HFFc6 (cell line): ENCODE measurements around the gene BCAS1. TPM values are rescaled to one million over a fixed set of nuclear protein-coding genes. Genes with fewer than 3 reads are reported as not detected.
A peak's percentile ranks its signal among the peaks of the same experiment; 100 is the strongest.

ENCODE experiments used
- DNase-seq: peaks from one replicate; pipeline ENCODE4 v3.0.0-alpha.2; 2018
- H3K27ac Mint-ChIP-seq: 2 replicates; pipeline ENCODE4 v1.8.0; 2020; ENCODE audit warnings: mild to moderate bottlenecking, mixed read lengths
- H3K27me3 Mint-ChIP-seq: 2 replicates; pipeline ENCODE4 v1.8.0; 2021; ENCODE audit warnings: mild to moderate bottlenecking, moderate library complexity, mixed read lengths; ENCODE audit not compliant: insufficient read depth
- H3K36me3 Mint-ChIP-seq: 2 replicates; pipeline ENCODE4 v1.8.0; 2021; ENCODE audit warnings: low read depth, mixed read lengths
- H3K4me1 Mint-ChIP-seq: 2 replicates; pipeline ENCODE4 v1.8.0; 2020; ENCODE audit warnings: low read depth, mixed read lengths
- H3K4me3 Mint-ChIP-seq: 2 replicates; pipeline ENCODE4 v1.8.0; 2020; ENCODE audit warnings: mild to moderate bottlenecking, moderate library complexity, mixed read lengths
- H3K9me3 Mint-ChIP-seq: 2 replicates; pipeline ENCODE4 v1.8.0; 2020; ENCODE audit warnings: mild to moderate bottlenecking, mixed read lengths
- CTCF ChIP-seq: fragments of 200-600 bp; sonication (generic); IDR thresholded peaks from 2 replicates; pipeline ENCODE4 v1.5.0; 2021; ENCODE audit warnings: antibody characterized with exemption, mild to moderate bottlenecking
- total RNA-seq, 6 experiments: library from RNA; stranded (reverse); fragmentation: NEBNext Ultra II Directional; extraction: Animal tissue kit (Norgen Biotek cat#: 25700); gene quantifications; 2 replicates in 1 of 6; 3 replicates in 5 of 6; pipeline ENCODE4 v1.2.3, GENCODE V29; 2021

The BCAS1 gene
- total RNA-seq, 6 experiments from 2014 or later = 0.07 TPM; not detected in 5

GRCh38 chr20:53949319-53949839 lies 121.0 kb downstream of the BCAS1 start:
- no peak for TF ChIP-seq CTCF
- Mint-ChIP-seq H3K4me3 (peak overlapping the region; percentile 58), H3K27ac (peak overlapping the region; percentile 87), H3K4me1 (peaks cover 26% of the 10 kb centered on the region), H3K9me3 (peaks cover 8% of the 10 kb centered on the region; the same call in 1 of the 2 replicates), H3K36me3 (peaks cover 9% of the 10 kb centered on the region; the same call in 1 of the 2 replicates), H3K27me3 (no peaks in the 10 kb centered on the region; the same call in 1 of the 2 replicates)
- DNase-seq = peak; percentile 91

- peaks cover 8% of the 10 kb centered on the region; the same call in 1 of the 2 replicates for H3K36me3 Mint-ChIP-seq
- no peaks in the 10 kb centered on the region; the same call in 1 of the 2 replicates for H3K27me3 Mint-ChIP-seq
- peaks cover 8% of the 10 kb centered on the region; the same call in 1 of the 2 replicates for H3K9me3 Mint-ChIP-seq
- H3K4me3 Mint-ChIP-seq = peak overlapping the region; percentile 58
- H3K27ac Mint-ChIP-seq = peak overlapping the region; percentile 87
- H3K4me1 Mint-ChIP-seq = peaks cover 33% of the 10 kb centered on the region
- no peak for DNase-seq
- no peak for TF ChIP-seq CTCF
Measured at GRCh38 chr20:53948383-53949318, 121.7 kb downstream of the BCAS1 start.

GRCh38 chr20:53947501-53948195 lies 122.7 kb downstream of the BCAS1 start:
- Mint-ChIP-seq H3K4me1 (peaks cover 42% of the 10 kb centered on the region), H3K9me3 (no peaks in the 10 kb centered on the region), H3K4me3 (no peak overlapping the region), H3K27ac (no peak overlapping the region), H3K27me3 (no peaks in the 10 kb centered on the region; the same call in 1 of the 2 replicates), H3K36me3 (peaks cover 5% of the 10 kb centered on the region; the same call in 1 of the 2 replicates)
- no peak for TF ChIP-seq CTCF
- DNase-seq = no peak

GRCh38 chr20:53946106-53946505 lies 124.3 kb downstream of the BCAS1 start:
- peaks cover 54% of the 10 kb centered on the region for H3K4me1 Mint-ChIP-seq
- no peak overlapping the region for H3K4me3 Mint-ChIP-seq

More at GRCh38 chr20:53946106-53946505, 124.3 kb downstream of the BCAS1 start:
- H3K27ac Mint-ChIP-seq = no peak overlapping the region
- no peaks in the 10 kb centered on the region for H3K36me3 Mint-ChIP-seq
- H3K27me3 Mint-ChIP-seq = peaks cover 1% of the 10 kb centered on the region; the same call in 1 of the 2 replicates
- no peak for DNase-seq
- TF ChIP-seq CTCF = no peak
- no peaks in the 10 kb centered on the region for H3K9me3 Mint-ChIP-seq
